ENCODE measurements around the gene CARD10. TPM values are rescaled to one million over a fixed set of nuclear protein-coding genes. Genes with fewer than 3 reads are reported as not detected.

CARD10 gene
- total RNA-seq, 2 experiments from 2014 or later = 0.12 TPM; not detected in 1

DNA sequence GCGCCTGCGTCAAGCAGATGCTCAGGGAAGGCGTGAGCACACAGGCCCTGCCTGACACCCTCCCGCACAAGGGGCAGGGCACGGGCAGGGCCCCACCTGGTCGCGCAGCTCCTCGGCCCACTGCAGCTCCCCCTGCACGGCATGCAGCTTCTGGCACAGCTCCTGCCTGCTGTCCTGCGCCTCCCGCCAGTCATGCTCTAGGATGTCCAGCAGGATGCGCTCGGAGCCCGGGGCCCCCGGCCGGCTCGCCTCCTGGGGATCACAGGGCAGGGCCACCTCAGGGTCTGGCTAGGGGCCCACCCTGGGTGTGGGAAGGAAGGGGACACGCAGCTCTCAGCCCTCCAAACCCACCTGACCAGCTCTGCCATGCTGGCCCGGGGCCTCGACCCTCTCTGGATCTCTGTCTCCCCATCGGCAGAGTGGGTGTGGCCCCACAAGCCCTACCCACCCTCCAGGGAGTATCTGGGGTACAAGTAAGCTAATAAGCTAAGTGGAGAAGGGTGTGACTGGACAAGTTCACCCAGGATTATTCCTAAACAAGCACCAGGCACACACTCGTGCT, 10.7 kb downstream of the CARD10 start:
- intact Hi-C loops (cut with micrococcal nuclease) = no loop called here
- DNase-seq = no peak
- CTCF ChIA-PET = interaction anchor here (1.3 to 1.5 kb wide), 2 partner anchors 10 to 30 kb away, joined by 3 read pairs; no protein-coding TSS in a partner anchor

DNA sequence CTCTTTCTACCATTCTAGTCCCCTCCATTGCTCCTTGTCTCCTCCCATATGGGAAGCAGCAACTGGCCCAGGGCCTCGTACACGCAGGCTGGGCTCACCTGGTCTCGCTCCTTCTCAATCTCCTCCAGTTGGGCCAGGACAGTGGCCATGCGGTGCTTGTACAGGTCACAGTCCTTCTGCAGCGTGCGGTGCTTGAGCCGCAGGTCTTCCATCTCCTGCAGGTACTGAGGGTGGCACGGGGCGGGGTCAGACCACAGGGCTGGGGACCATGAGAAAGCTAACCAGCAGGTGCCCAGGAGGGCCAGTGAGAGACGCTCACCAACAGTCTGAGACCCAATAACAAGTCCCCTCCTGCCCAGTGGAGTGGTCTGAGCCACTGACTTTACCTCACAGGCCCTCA, 11.5 kb downstream of the CARD10 start:
- Mint-ChIP-seq H3K27ac (no peak overlapping the region), H3K27me3 (peaks cover 1% of the 10 kb centered on the region), H3K9me3 (no peaks in the 10 kb centered on the region), H3K36me3 (no peaks in the 10 kb centered on the region), H3K4me1 (ENCODE audit: low read depth) (no peaks in the 10 kb centered on the region), H3K4me3 (no peak overlapping the region)
- ChIA-PET POLR2A (no interaction called here), CTCF (interaction anchor here (1.3 kb wide), 1 partner anchor 31 kb away, joined by 3 read pairs; no protein-coding TSS in a partner anchor)
- DNase-seq = no peak
- intact Hi-C loops (cut with micrococcal nuclease) = no loop called here

More for the DNA sequence above, 10.7 kb downstream of the CARD10 start:
- POLR2A ChIA-PET = no interaction called here
- no peaks in the 10 kb centered on the region for H3K9me3 Mint-ChIP-seq
- peaks cover 1% of the 10 kb centered on the region for H3K27me3 Mint-ChIP-seq
- H3K4me1 Mint-ChIP-seq (ENCODE audit: low read depth) = no peaks in the 10 kb centered on the region
- no peaks in the 10 kb centered on the region for H3K36me3 Mint-ChIP-seq
- H3K27ac Mint-ChIP-seq = no peak overlapping the region
- no peak overlapping the region for H3K4me3 Mint-ChIP-seq

DNA sequence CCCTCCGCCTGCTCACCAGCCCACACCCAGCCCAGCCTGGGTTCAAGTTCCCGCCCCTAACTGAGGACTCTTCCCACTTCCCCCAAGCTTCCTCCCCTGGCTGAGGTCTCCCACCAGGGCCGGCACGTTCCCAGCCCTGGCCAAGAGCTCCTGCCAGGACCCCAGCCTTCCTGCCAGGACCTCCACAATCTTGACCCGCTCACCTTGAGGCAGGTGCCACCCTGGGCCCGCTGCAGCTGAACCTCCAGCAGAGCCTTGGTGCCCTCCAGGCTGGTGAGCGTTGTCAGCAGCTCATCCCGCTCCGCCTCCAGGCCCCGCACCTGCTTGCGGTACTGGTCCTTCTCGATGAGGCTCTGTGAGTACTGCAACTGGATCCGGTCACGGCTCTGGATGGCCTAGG, 13.2 kb downstream of the CARD10 start:
- Mint-ChIP-seq H3K36me3 (no peaks in the 10 kb centered on the region), H3K27me3 (peaks cover 1% of the 10 kb centered on the region), H3K4me1 (ENCODE audit: low read depth) (peaks cover 7% of the 10 kb centered on the region), H3K4me3 (no peak overlapping the region), H3K27ac (no peak overlapping the region), H3K9me3 (no peaks in the 10 kb centered on the region)
- DNase-seq = no peak
- intact Hi-C loops (cut with micrococcal nuclease) = no loop called here
- CTCF ChIA-PET = interaction anchor here (1.3 to 1.6 kb wide), 3 partner anchors 9 to 61 kb away, joined by 5 to 8 read pairs (median 6); no protein-coding TSS in a partner anchor
- POLR2A ChIA-PET = no interaction called here

DNA sequence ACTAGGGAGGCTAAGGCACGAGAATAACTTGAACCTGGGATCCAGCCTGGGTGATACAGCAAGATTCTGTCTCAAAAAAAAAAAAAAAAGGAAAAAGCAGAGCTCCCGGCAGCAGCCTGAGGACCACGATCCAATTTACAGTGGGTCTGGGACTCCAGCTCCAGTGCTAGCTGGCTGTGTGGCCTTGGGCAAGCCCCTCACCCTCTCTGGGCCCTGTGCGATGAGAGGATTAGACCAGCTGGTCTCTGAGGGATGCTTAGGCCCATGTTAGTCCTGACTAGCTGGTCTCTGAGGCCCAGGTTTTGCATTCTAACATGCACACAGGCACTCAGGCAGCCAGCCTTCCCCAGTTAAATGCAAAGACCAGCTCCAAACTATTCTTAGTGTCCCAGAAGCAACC, 13.7 kb downstream of the CARD10 start:
- ChIA-PET POLR2A (interaction anchor here (0.6 kb wide), 1 partner anchor 241 kb away, joined by 3 read pairs; no protein-coding TSS in a partner anchor), CTCF (interaction anchor here (1.3 to 1.6 kb wide), 3 partner anchors 8 to 62 kb away, joined by 5 to 8 read pairs (median 6); no protein-coding TSS in a partner anchor)
- Mint-ChIP-seq H3K9me3 (no peaks in the 10 kb centered on the region), H3K4me1 (ENCODE audit: low read depth) (peaks cover 7% of the 10 kb centered on the region), H3K36me3 (no peaks in the 10 kb centered on the region), H3K27ac (no peak overlapping the region), H3K4me3 (no peak overlapping the region), H3K27me3 (peaks cover 4% of the 10 kb centered on the region)
- DNase-seq = no peak
- intact Hi-C loops (cut with micrococcal nuclease) = no loop called here

DNA sequence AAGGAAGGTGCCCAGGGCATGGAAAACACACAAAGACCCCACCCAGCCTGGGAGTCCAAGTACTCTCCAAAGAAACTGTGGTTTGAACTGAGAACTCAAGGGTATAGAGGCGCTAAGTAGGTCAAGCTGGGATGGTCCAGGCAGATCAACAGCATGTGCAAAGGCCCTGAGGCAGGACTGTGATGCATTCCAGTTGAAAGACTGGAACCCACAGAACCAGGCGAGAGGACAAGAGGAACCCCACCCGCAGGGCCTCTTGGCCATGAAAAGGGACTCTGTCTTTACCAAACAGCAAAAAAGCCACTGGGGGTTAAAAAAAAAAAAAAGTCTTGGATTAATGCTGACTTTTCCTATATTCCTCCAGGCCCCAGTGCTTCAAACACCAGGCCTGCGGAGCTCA, 14.3 kb downstream of the CARD10 start:
- Mint-ChIP-seq H3K9me3 (no peaks in the 10 kb centered on the region), H3K4me1 (ENCODE audit: low read depth) (peaks cover 7% of the 10 kb centered on the region), H3K4me3 (no peak overlapping the region), H3K27me3 (peaks cover 3% of the 10 kb centered on the region), H3K36me3 (no peaks in the 10 kb centered on the region), H3K27ac (no peak overlapping the region)
- no peak for DNase-seq
- intact Hi-C loops (cut with micrococcal nuclease) = no loop called here
- ChIA-PET POLR2A (interaction anchor here (0.5 to 0.6 kb wide), 2 partner anchors 240 to 411 kb away, joined by 3 read pairs; no protein-coding TSS in a partner anchor), CTCF (no interaction called here)

DNA sequence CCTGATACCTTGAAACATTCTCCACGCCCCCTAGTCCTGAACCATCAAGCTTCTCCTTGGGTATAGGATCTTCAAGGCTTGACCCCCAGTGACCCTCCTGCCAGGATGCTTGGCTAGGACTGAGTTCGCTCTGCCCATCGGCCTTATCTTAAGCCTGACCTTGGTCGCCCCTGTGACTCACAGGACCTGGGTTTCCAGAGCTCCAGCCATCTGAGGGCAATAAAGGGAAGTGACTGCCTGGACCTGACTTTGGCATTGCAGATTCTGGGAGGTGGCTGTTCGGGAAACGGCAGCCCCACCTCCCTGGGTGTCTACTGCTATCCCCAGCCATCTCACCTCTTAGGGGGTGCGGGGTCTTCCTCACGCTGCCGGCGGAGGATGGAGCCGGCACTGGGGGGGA, 15.4 kb downstream of the CARD10 start:
- Mint-ChIP-seq H3K36me3 (no peaks in the 10 kb centered on the region), H3K27ac (no peak overlapping the region), H3K27me3 (peaks cover 3% of the 10 kb centered on the region), H3K9me3 (no peaks in the 10 kb centered on the region), H3K4me1 (ENCODE audit: low read depth) (peaks cover 7% of the 10 kb centered on the region), H3K4me3 (no peak overlapping the region)
- no peak for DNase-seq
- POLR2A ChIA-PET = no interaction called here
- CTCF ChIA-PET = no interaction called here
- intact Hi-C loops (cut with micrococcal nuclease) = no loop called here

DNA sequence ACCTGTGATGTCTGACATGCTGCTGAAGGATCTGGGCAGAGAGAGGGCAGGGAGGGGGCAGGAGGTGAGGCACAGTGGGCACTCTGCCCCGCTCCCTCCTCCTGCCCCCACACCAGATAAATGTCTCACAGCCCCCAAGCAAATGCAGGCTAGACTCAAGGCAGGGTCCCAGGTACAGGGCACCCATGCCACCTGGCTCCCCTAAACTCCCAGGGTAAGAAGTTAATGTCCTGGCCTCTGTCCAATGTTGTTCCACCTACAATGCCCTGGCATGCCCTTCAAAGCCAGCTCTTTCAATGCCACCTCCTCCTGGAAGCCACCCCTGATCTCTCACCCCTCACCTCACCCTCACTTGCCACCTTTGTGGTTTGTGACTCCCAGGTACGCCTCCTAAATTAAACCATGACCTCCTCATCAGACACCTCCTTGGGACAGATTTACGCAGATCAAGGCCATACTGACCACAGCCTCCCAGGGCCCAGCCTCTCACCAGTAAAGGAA, 16.0 kb downstream of the CARD10 start:
- H3K4me3 Mint-ChIP-seq = no peak overlapping the region
- H3K36me3 Mint-ChIP-seq = no peaks in the 10 kb centered on the region
- H3K27ac Mint-ChIP-seq = no peak overlapping the region
- no peak for DNase-seq
- peaks cover 7% of the 10 kb centered on the region for H3K4me1 Mint-ChIP-seq (ENCODE audit: low read depth)
- H3K27me3 Mint-ChIP-seq = peaks cover 3% of the 10 kb centered on the region
- POLR2A ChIA-PET = no interaction called here
- intact Hi-C loops (cut with micrococcal nuclease) = no loop called here
- CTCF ChIA-PET = no interaction called here
- H3K9me3 Mint-ChIP-seq = no peaks in the 10 kb centered on the region

DNA sequence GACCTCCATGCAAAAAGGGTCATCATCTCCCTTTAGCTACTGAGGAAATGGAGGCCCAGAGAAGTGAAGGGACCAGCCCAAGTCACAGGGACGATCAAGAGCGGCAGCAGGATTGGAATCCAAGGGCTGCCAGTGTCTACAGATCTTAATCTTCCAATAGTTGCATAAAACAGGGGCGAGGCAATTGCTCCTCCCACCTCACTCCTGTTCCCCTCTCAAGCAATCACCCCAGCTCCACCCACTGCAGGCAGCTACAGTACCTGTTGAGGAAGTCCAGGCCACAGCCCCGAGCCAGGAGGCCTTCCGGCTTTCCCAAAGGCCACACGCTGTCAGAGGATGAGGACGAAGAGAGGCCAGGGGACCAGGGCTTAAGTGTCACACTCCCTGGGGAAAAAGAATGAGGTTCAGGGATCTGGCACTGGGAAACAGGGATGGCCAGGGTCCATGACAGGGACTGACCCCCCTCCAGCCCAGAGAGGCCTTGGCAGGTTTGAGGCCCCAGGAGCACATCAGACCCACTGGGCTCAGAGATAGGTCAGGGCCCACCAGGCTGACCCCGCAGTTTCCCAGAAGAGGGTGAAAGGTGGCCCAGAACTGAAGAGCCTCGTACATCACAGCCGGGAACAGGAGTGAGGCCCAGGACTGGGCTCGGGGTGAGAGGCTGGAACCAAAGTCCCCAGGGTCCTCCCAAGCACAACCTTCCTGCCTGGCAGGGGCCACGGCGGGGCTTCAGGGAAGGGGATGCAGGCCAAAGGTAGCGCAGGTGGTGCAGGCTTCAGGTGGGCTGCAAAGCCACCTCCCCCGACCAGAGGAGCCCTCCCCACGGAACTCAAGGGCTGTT, 16.7 kb downstream of the CARD10 start:
- Mint-ChIP-seq H3K27ac (no peak overlapping the region), H3K4me1 (ENCODE audit: low read depth) (peaks cover 7% of the 10 kb centered on the region), H3K36me3 (no peaks in the 10 kb centered on the region), H3K4me3 (no peak overlapping the region), H3K9me3 (no peaks in the 10 kb centered on the region), H3K27me3 (peaks cover 3% of the 10 kb centered on the region)
- POLR2A ChIA-PET = no interaction called here
- no peak for DNase-seq
- intact Hi-C loops (cut with micrococcal nuclease) = no loop called here
- CTCF ChIA-PET = no interaction called here

DNA sequence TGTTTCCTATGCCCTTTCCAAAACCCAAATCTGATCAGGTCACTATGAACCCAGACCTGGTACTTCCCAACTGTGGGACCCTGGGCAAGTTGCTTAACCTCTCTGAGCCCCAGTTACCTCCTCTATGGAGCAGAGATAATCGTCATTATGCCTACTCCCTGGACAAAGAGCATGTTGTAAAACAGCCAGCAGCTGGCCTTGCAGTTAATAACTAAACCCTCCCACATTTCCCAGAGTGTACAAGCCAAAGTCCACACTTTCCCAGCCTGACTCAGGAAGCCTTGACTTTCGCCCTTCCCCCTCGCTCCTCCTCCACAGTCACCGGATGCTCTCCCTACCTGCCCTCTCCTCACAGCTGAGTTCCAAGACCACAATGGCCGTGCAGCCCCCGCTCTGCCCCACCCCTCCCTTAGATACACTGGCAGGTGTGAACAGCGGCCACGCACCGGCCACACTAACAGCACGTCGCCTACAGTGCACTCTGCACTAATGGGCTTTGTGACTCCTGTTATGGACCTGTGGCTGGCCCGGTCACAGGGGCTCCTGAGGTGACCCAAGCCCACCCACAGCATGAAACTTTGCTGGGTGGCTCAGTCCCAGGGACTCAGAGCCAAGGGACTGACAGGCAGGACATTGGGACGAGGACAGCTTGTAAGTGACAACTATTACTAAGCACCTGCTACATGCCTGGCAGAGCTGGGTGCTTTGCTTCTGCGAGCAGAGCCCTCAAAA, 17.4 kb downstream of the CARD10 start:
- no peak overlapping the region for H3K27ac Mint-ChIP-seq
- peaks cover 3% of the 10 kb centered on the region for H3K27me3 Mint-ChIP-seq
- H3K4me1 Mint-ChIP-seq (ENCODE audit: low read depth) = peaks cover 7% of the 10 kb centered on the region
- H3K4me3 Mint-ChIP-seq = no peak overlapping the region
- no peaks in the 10 kb centered on the region for H3K9me3 Mint-ChIP-seq
- CTCF ChIA-PET = no interaction called here
- POLR2A ChIA-PET = no interaction called here
- DNase-seq = no peak
- intact Hi-C loops (cut with micrococcal nuclease) = no loop called here
- no peaks in the 10 kb centered on the region for H3K36me3 Mint-ChIP-seq

DNA sequence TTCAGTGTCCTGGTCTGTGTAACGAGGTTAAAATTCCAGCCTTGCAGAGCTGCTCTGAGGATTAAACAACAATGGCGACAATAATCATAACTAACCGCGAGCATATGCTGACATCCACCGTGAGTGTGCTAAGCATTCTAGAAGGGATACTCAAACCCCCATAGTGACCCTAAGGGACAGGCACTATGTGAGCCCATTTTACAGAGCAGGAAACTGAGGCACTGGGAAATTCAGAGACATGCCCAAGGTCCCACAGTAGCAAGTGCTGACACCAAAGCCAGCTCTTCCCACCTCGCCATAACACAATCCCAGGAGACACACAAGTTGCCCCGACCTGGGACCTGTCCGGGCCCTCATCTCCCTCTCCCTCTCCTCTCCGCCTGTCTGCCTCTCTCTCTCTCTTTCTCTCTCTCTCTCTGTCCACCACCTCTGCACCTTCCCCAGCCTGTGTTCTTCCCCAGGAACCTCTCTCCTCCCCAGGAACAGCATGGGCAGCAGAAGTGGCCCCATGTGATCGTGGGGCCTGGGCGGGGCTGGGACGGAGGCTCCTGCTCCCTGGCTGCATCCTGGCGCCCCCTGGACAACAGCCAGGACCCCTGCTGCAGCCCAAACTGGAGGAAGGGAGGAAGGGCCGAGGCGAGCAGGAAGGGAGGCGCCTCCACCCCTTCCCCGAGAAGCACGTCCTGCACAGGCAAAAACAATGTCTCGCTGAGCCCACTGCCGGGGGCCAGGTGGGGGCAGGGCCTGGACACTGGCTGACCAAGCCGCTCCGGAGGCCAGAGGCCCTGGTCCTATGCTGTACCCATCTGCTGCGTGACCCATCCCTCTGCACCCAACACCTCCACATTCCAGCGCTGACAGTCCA, 18.2 kb downstream of the CARD10 start:
- ChIA-PET POLR2A (no interaction called here), CTCF (interaction anchor here (0.7 kb wide), 1 partner anchor 184 kb away, joined by 3 read pairs; no protein-coding TSS in a partner anchor)
- DNase-seq = no peak
- intact Hi-C loops (cut with micrococcal nuclease) = no loop called here
- H3K4me3 Mint-ChIP-seq = no peak overlapping the region
- no peak overlapping the region for H3K27ac Mint-ChIP-seq
- H3K4me1 Mint-ChIP-seq (ENCODE audit: low read depth) = peaks cover 7% of the 10 kb centered on the region
- H3K36me3 Mint-ChIP-seq = no peaks in the 10 kb centered on the region
- no peaks in the 10 kb centered on the region for H3K9me3 Mint-ChIP-seq
- H3K27me3 Mint-ChIP-seq = peaks cover 3% of the 10 kb centered on the region

DNA sequence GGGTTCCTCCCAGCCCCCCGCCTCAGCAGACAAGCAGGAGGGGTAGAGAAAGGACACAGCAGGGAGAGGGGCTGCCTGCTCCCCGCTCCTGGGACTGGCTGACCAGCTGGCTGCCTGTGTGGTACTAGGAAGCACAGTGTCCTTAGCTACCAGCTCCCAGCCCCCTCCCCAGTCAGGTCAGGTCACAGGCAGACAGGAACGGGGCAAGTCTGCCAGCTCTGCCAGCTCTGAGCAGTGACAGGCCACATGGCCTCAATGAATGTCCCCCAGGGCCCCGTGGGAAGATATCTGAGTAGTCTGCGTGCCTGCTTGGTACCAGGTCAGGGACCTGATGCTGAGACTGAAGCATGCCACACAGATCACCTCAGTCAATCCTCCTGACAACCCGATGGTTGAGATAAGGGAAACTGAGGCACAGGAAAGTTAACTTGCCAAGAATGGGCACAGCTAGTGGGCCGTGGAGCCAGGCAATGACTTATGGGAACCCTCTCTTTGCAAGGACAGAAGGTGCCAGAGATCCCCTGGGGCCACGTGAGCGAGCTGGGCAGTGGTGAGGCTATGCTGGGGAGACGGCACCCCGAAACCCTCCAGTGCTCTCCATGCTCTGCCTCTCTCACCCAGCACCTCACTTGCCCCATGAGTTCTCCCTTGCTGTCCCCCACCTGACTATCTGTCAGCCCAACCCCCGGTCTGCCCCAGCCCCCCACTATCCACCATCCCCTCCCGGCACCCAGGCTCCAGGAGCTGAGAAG, 19.2 kb downstream of the CARD10 start:
- Mint-ChIP-seq H3K36me3 (no peaks in the 10 kb centered on the region), H3K27me3 (peaks cover 3% of the 10 kb centered on the region), H3K9me3 (no peaks in the 10 kb centered on the region), H3K27ac (no peak overlapping the region), H3K4me1 (ENCODE audit: low read depth) (peaks cover 7% of the 10 kb centered on the region), H3K4me3 (no peak overlapping the region)
- ChIA-PET POLR2A (no interaction called here), CTCF (interaction anchor here (0.7 to 5.0 kb wide), 4 partner anchors 14 to 183 kb away, joined by 3 to 32 read pairs (median 16); partner anchors contain the start of gene MFNG)
- DNase-seq = no peak
- intact Hi-C loops (cut with micrococcal nuclease) = loop anchor here (2.0 kb wide), 1 partner anchor 27 kb away; no protein-coding TSS in a partner anchor
